ENCODE data around the gene MPPED1.

DNA sequence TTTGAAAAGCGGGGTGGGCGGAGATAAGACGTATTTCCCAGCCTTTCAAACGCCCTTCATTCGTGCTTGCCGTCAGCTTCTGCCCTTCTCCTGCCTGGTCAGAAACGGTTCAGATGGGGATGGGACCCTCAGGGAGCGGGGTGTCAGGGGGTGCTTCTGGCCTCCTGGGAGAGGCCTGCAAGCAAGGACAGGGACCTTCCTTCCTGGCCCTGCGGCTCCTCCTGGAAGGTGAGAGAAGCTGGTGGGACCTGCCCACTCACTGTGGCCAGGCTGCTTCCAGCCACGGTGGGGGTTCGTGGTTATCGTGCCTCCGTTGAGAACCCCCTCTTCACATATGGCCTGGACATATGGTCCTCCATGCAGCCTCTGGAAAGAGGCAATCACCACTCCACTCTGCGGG is 104.6 kb downstream of the MPPED1 start:
- TF ChIP-seq EZH2 (IDR thresholded peaks at IDR 0.05; ENCODE audit: borderline replicate concordance, low read length): no peak
- TF ChIP-seq, protein P1, sequence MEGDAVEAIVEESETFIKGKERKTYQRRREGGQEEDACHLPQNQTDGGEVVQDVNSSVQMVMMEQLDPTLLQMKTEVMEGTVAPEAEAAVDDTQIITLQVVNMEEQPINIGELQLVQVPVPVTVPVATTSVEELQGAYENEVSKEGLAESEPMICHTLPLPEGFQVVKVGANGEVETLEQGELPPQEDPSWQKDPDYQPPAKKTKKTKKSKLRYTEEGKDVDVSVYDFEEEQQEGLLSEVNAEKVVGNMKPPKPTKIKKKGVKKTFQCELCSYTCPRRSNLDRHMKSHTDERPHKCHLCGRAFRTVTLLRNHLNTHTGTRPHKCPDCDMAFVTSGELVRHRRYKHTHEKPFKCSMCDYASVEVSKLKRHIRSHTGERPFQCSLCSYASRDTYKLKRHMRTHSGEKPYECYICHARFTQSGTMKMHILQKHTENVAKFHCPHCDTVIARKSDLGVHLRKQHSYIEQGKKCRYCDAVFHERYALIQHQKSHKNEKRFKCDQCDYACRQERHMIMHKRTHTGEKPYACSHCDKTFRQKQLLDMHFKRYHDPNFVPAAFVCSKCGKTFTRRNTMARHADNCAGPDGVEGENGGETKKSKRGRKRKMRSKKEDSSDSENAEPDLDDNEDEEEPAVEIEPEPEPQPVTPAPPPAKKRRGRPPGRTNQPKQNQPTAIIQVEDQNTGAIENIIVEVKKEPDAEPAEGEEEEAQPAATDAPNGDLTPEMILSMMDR (conservative IDR thresholded peaks at IDR 0.05 in 1 of 2, IDR thresholded peaks at IDR 0.05 in 1 of 2; ENCODE audit: extremely low read depth in 1 of 2, insufficient read depth in 1 of 2, low read depth in 1 of 2, low read length in 2 of 2): no peak

All from mammary epithelial cell (primary cell).